Gastrocnemius medialis (tissue), 4 donors: Measurements from ENCODE around the gene GTF3C1. TPM values are rescaled to one million over a fixed set of nuclear protein-coding genes. Genes with fewer than 3 reads are reported as not detected.

Source experiments
- ATAC-seq, 2 donors: fragments of 150-250 bp; one replicate each; pipeline ENCODE4 v1.9.1; 2016
- DNase-seq, 2 donors: peaks; one replicate each; pipeline ENCODE4 v3.0.0-alpha.2; 2019
- H3K27ac ChIP-seq, 4 donors: fragments of 200-600 bp; sonication (generic); 1 replicate in 1 of 4; 2 replicates in 3 of 4; pipeline ENCODE4 v1.5.1; 2016 to 2018; ENCODE audit warnings: mild to moderate bottlenecking in 2 of 4, moderate library complexity in 1 of 4
- H3K27me3 ChIP-seq, 3 donors: fragments of 200-600 bp; sonication (generic) in 2 of 3; 1 replicate in 1 of 3; 2 replicates in 2 of 3; pipeline versions ENCODE4 v1.5.1 to v1.6.0; 2016 to 2019; ENCODE audit warnings: mild to moderate bottlenecking in 1 of 3, moderate library complexity in 1 of 3
- H3K36me3 ChIP-seq, 2 donors: fragments of 200-600 bp; sonication (generic) in 1 of 2; one replicate each; pipeline ENCODE4 v1.5.1; 2017 to 2018
- H3K4me1 ChIP-seq, 2 donors: fragments of 200-600 bp; sonication (generic) in 1 of 2; one replicate each; pipeline ENCODE4 v1.5.1; 2016 to 2017; ENCODE audit warnings: mild to moderate bottlenecking in 2 of 2
- H3K4me3 ChIP-seq, 4 donors: fragments of 200-600 bp; sonication (generic) in 3 of 4; 1 replicate in 1 of 4; 2 replicates in 3 of 4; pipeline ENCODE4 v1.5.1; 2016 to 2019; ENCODE audit warnings: mild to moderate bottlenecking in 2 of 4
- H3K9me3 ChIP-seq, 3 donors: fragments of 200-600 bp; sonication (generic) in 2 of 3; 1 replicate in 1 of 3; 2 replicates in 2 of 3; pipeline ENCODE4 v1.5.1; 2016 to 2019
- POLR2A ChIP-seq, 2 donors: fragments of 450-650 bp; IDR thresholded peaks; one replicate each; pipeline ENCODE4 v1.6.1; 2017; ENCODE audit warnings: antibody characterized with exemption in 2 of 2, mild to moderate bottlenecking in 2 of 2, moderate library complexity in 2 of 2
- in situ Hi-C, 4 donors: fragments of 200-750 bp; cut with MboI; loops; one replicate each; pipeline versions ENCODE4 v1.15.0 to v1.8.0; 2017; ENCODE audit warnings: low sequenced_read_pairs in 4 of 4
- intact Hi-C: fragments of 100-400 bp; cut with DNase I; formaldehyde crosslinking; loops from one replicate; pipeline ENCODE4 v1.15.1; 2023; ENCODE audit warnings: low total_unique reads
- total RNA-seq, 4 donors: library from RNA; depleted of rRNA; stranded (reverse); fragments of >200 nt; gene quantifications; one replicate each; pipeline versions ENCODE4 v1.1.0 to v1.2.3, GENCODE V29; 2016
- TF ChIP-seq, protein P1 (sequence below), 5 experiments: fragments of 450-650 bp in 3 of 5; fragments of 200-600 bp in 2 of 5; sonication (generic) in 2 of 5; IDR thresholded peaks in 4 of 5; conservative IDR thresholded peaks in 1 of 5; 1 replicate in 4 of 5; 2 replicates in 1 of 5; pipeline ENCODE4 v1.5.1; 2016 to 2019; ENCODE audit warnings: antibody characterized with exemption in 5 of 5, mild to moderate bottlenecking in 3 of 5, moderate library complexity in 3 of 5

Gene GTF3C1
- total RNA-seq, 4 donors from 2014 or later, result 52.0 to 108 (median 67.8) TPM

DNA sequence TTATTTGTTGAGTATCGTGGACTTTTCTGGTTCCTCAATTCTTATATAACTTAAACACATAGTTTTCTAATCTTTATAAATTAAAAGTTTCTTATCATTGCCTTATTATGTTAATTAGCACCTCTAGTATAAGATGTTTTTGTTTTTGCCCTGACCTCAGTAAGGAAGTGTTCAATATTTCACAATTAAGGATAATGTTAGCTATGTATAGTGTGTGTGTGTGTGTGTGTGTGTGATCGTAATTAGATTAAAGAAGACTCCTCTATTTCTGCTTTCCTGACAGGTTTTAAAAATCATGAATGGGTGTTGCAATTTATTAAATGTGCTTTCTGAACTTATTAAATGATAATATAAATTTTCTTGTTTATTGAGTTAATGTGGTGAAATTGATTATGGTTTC lies 135.8 kb downstream of the GTF3C1 start:
- DNase-seq (no peak), ATAC-seq (no peak)
- H3K27ac ChIP-seq, result no peak overlapping the region
- H3K4me1 ChIP-seq, result no peaks in the 10 kb centered on the region
- in situ Hi-C loops (loop anchor here in 1 of 4 donors (10.0 to 25.0 kb wide), 2 partner anchors 59 to 102 kb away; partner anchors contain the start of gene IL4R), intact Hi-C loops (no loop called here)
- no peaks in the 10 kb centered on the region for H3K9me3 ChIP-seq
- H3K36me3 ChIP-seq, result no peaks in the 10 kb centered on the region
- no peak overlapping the region for H3K4me3 ChIP-seq
- no peaks in the 10 kb centered on the region for H3K27me3 ChIP-seq
- TF ChIP-seq POLR2A (IDR thresholded peaks at IDR 0.05), result no peak
- TF ChIP-seq, protein P1, sequence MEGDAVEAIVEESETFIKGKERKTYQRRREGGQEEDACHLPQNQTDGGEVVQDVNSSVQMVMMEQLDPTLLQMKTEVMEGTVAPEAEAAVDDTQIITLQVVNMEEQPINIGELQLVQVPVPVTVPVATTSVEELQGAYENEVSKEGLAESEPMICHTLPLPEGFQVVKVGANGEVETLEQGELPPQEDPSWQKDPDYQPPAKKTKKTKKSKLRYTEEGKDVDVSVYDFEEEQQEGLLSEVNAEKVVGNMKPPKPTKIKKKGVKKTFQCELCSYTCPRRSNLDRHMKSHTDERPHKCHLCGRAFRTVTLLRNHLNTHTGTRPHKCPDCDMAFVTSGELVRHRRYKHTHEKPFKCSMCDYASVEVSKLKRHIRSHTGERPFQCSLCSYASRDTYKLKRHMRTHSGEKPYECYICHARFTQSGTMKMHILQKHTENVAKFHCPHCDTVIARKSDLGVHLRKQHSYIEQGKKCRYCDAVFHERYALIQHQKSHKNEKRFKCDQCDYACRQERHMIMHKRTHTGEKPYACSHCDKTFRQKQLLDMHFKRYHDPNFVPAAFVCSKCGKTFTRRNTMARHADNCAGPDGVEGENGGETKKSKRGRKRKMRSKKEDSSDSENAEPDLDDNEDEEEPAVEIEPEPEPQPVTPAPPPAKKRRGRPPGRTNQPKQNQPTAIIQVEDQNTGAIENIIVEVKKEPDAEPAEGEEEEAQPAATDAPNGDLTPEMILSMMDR (IDR thresholded peaks at IDR 0.05 in 4 of 5, conservative IDR thresholded peaks at IDR 0.05 in 1 of 5), result no peak

DNA sequence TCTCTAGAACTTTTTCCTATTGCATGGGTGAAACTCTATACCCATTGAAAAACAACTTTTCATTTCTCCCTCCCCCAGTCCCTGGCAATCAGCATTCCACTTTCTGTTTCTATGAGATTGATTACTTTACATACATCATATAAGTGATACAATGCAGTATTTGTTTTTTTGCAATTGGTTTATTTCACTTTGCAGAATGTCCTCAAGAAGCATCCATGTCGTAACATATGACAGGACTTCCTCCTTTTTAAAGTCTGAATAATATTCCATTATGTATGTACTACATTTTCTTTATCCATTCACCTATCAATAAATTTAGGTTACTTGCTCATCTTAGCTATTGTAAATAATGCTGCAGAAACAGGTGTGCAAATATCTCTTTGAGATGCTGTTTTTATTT lies 139.0 kb downstream of the GTF3C1 start:
- intact Hi-C loops, result no loop called here

More for the DNA sequence above, 139.0 kb downstream of the GTF3C1 start:
- no peak overlapping the region for H3K4me3 ChIP-seq
- TF ChIP-seq, protein P1 (IDR thresholded peaks at IDR 0.05 in 4 of 5, conservative IDR thresholded peaks at IDR 0.05 in 1 of 5), result no peak
- TF ChIP-seq POLR2A (IDR thresholded peaks at IDR 0.05), result no peak
- H3K27me3 ChIP-seq, result peaks cover 0 to 4% (median 3%) of the 10 kb centered on the region in 3 donors
- in situ Hi-C loops, result loop anchor here in 1 of 4 donors (10.0 to 25.0 kb wide), 2 partner anchors 56 to 98 kb away; partner anchors contain the start of gene IL4R
- H3K9me3 ChIP-seq, result no peaks in the 10 kb centered on the region
- no peak overlapping the region for H3K27ac ChIP-seq
- no peak for DNase-seq
- no peak for ATAC-seq
- no peaks in the 10 kb centered on the region for H3K4me1 ChIP-seq
- no peaks in the 10 kb centered on the region for H3K36me3 ChIP-seq

Other genes with a start within 250 kb of the GTF3C1 start
- 1 to 10 TPM; 4.5 to 7.4 (median 6.5) TPM for gene IL4R, start 235.9 kb downstream of the GTF3C1 start, total RNA-seq
- under 1 TPM in 1 of 4 donors, not detected in 3; 0.15 TPM for gene IL21R, start 147.7 kb downstream of the GTF3C1 start, total RNA-seq
- 10 to 100 TPM in 1 of 4 donors, 1 to 10 TPM in 3; 6.3 to 12.1 (median 7.7) TPM for gene KATNIP, start 231 bp upstream of the GTF3C1 start, total RNA-seq